DOHH2 (cell line): Measurements from ENCODE around the gene PAPPA.

Experiments
- H3F3A ChIP-seq: fragments of 200-600 bp; sonication (generic), shearing (Covaris generic); 2 replicates; pipeline ENCODE4 v1.6.0; 2016; ENCODE audit warnings: antibody characterized with exemption, mild to moderate bottlenecking; ENCODE audit not compliant: control insufficient read depth, insufficient read depth
- H3K27ac ChIP-seq: fragments of 200-600 bp; sonication (generic); 2 replicates; pipeline ENCODE4 v1.5.1; 2014; ENCODE audit warnings: low read depth, mild to moderate bottlenecking, low read length, moderate library complexity
- H3K27me3 ChIP-seq: fragments of 200-600 bp; sonication (generic); 2 replicates; pipeline ENCODE4 v1.6.1; 2014; ENCODE audit warnings: mild to moderate bottlenecking, low read length, mixed read lengths; ENCODE audit not compliant: control insufficient read depth
- H3K36me3 ChIP-seq: fragments of 200-600 bp; sonication (generic); 2 replicates; pipeline ENCODE4 v1.6.1; 2014; ENCODE audit warnings: mild to moderate bottlenecking, low read length, moderate library complexity, mixed read lengths; ENCODE audit not compliant: control insufficient read depth
- H3K4me1 ChIP-seq: fragments of 200-600 bp; sonication (generic); 2 replicates; pipeline ENCODE4 v1.6.1; 2014; ENCODE audit warnings: mild to moderate bottlenecking, low read length, mixed read lengths; ENCODE audit not compliant: control insufficient read depth
- H3K4me2 ChIP-seq: fragments of 200-600 bp; sonication (generic); 2 replicates; pipeline ENCODE4 v1.6.0; 2014; ENCODE audit warnings: mild to moderate bottlenecking, low read length, moderate library complexity
- H3K4me3 ChIP-seq: fragments of 200-600 bp; sonication (generic); 2 replicates; pipeline ENCODE4 v1.5.1; 2014; ENCODE audit warnings: mild to moderate bottlenecking, low read length, mixed read lengths
- H3K79me2 ChIP-seq: fragments of 200-600 bp; sonication (generic); 2 replicates; pipeline ENCODE4 v1.6.1; 2014; ENCODE audit warnings: mild to moderate bottlenecking, low read length, mixed read lengths; ENCODE audit not compliant: control insufficient read depth
- H3K9me2 ChIP-seq: fragments of 200-600 bp; sonication (generic); replicated peaks from 2 replicates; pipeline ENCODE4 v1.6.1; 2014; ENCODE audit warnings: mild to moderate bottlenecking, low read length, mixed read lengths; ENCODE audit not compliant: control insufficient read depth
- H3K9me3 ChIP-seq: fragments of 200-600 bp; sonication (generic); 2 replicates; pipeline ENCODE4 v1.6.1; 2014; ENCODE audit warnings: antibody characterized with exemption, low read length, mixed read lengths; ENCODE audit not compliant: control insufficient read depth, insufficient read depth
- H4K20me1 ChIP-seq: fragments of 200-600 bp; sonication (generic); 2 replicates; pipeline ENCODE4 v1.6.0; 2014; ENCODE audit warnings: low read depth, mild to moderate bottlenecking, antibody characterized with exemption, low read length, moderate library complexity; ENCODE audit not compliant: control insufficient read depth, insufficient read depth
- EZH2phosphoT487 ChIP-seq: fragments of 200-600 bp; sonication (generic); IDR thresholded peaks from 2 replicates; pipeline ENCODE4 v1.6.1; 2017; ENCODE audit warnings: borderline replicate concordance, mild to moderate bottlenecking, antibody characterized with exemption, low read length, moderate library complexity, mixed read lengths
- TF ChIP-seq, protein P1 (sequence below): fragments of 200-600 bp; sonication (generic); IDR thresholded peaks from one replicate; pipeline ENCODE4 v1.5.1; 2014; ENCODE audit warnings: antibody characterized with exemption, mild to moderate bottlenecking, low read depth, low read length; ENCODE audit not compliant: poor library complexity, severe bottlenecking

Gene PAPPA

DNA sequence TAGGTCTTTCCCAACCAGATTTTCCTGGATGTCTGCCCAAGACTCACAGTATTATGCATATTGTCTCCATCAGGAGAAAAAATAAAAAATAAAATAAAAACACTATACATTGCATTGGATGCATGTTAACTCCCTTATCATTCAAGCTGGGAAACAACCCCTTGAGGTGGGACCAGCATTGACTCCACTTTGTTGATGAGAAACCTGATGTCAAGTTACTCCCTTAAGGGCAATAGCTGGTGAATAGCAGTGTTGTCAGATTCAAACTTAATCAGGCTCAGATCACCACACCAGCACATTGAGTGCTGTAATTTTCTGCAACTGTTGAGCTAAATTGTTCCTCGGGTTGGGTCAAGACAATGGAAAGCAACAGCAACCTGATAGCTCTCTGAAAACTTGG, 269.6 kb downstream of the PAPPA start:
- H4K20me1 ChIP-seq: no peaks in the 10 kb centered on the region
- H3K27ac ChIP-seq: no peak overlapping the region
- H3F3A ChIP-seq: no peaks in the 10 kb centered on the region
- no peaks in the 10 kb centered on the region for H3K79me2 ChIP-seq
- H3K9me2 ChIP-seq: no peaks in the 10 kb centered on the region
- TF ChIP-seq, protein P1, sequence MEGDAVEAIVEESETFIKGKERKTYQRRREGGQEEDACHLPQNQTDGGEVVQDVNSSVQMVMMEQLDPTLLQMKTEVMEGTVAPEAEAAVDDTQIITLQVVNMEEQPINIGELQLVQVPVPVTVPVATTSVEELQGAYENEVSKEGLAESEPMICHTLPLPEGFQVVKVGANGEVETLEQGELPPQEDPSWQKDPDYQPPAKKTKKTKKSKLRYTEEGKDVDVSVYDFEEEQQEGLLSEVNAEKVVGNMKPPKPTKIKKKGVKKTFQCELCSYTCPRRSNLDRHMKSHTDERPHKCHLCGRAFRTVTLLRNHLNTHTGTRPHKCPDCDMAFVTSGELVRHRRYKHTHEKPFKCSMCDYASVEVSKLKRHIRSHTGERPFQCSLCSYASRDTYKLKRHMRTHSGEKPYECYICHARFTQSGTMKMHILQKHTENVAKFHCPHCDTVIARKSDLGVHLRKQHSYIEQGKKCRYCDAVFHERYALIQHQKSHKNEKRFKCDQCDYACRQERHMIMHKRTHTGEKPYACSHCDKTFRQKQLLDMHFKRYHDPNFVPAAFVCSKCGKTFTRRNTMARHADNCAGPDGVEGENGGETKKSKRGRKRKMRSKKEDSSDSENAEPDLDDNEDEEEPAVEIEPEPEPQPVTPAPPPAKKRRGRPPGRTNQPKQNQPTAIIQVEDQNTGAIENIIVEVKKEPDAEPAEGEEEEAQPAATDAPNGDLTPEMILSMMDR: no peak
- no peak for TF ChIP-seq EZH2phosphoT487
- no peak overlapping the region for H3K4me2 ChIP-seq
- H3K27me3 ChIP-seq: no peaks in the 10 kb centered on the region
- H3K36me3 ChIP-seq: no peaks in the 10 kb centered on the region
- no peaks in the 10 kb centered on the region for H3K9me3 ChIP-seq
- H3K4me1 ChIP-seq: no peaks in the 10 kb centered on the region
- no peak overlapping the region for H3K4me3 ChIP-seq

DNA sequence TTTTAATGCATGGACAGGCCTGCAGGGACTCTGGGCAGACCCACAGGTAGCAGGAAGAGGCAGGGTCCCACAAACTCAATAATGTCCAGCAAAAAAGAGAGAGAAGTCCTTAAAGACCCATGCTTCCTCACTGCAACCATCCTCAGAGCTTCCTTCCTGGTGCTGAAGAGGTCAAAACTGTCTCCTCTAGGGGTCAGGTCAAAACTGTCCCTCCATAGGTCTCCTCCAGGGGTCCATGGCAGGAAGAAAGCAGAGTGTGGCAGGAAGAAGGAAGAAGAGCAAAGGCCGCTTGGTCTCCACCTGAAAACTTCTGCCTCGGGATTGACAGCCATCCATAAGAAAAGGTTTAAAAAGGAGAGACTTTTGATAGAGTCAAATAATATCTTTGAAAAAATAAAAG, 271.7 kb downstream of the PAPPA start:
- no peaks in the 10 kb centered on the region for H3K9me2 ChIP-seq
- no peaks in the 10 kb centered on the region for H3K9me3 ChIP-seq
- H3F3A ChIP-seq: no peaks in the 10 kb centered on the region
- no peaks in the 10 kb centered on the region for H3K36me3 ChIP-seq
- TF ChIP-seq, protein P1: no peak
- TF ChIP-seq EZH2phosphoT487: no peak
- H3K4me1 ChIP-seq: no peaks in the 10 kb centered on the region
- H4K20me1 ChIP-seq: no peaks in the 10 kb centered on the region
- no peaks in the 10 kb centered on the region for H3K79me2 ChIP-seq
- no peaks in the 10 kb centered on the region for H3K27me3 ChIP-seq
- H3K27ac ChIP-seq: no peak overlapping the region
- H3K4me3 ChIP-seq: no peak overlapping the region
- no peak overlapping the region for H3K4me2 ChIP-seq

DNA sequence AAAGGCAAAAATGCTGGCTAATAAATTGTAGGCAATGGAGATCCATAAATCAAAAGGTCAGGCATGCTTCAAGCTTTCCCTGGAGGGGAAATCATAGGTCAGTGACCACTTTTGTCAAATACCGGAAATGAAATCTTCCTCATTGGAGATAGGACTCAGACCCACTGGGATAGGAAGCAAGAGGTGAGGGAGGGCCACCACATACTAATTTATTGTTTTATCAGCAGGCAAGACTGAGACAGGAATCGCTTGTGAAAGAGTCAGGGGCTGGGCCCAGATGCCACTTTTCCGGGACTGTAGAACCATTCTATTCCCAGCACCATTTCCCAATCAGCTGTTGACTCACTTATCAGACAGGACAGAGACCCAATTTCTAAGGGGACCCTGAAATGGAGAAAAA, 277.3 kb downstream of the PAPPA start:
- no peaks in the 10 kb centered on the region for H3K36me3 ChIP-seq
- TF ChIP-seq, protein P1: no peak
- TF ChIP-seq EZH2phosphoT487: no peak

DNA sequence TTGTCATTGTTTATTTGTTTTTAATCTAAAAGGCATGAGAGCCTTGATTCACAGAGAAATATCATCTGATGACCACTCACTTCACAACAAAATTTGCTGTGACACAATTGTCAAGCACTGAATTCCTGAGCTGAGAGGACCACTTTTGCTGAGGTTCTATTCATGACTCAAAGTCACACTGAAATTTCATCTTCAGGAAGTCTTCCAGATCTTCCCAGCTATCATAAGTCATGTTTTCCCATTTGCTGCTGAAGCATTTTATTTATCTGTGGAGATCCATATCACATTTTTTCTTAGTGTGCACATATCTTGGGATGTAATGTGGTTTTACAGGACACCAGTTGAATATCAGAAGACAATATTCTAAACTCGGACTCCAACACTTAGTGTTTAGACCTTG, 278.5 kb downstream of the PAPPA start:
- no peaks in the 10 kb centered on the region for H4K20me1 ChIP-seq
- TF ChIP-seq EZH2phosphoT487: no peak
- TF ChIP-seq, protein P1: no peak

More for the DNA sequence above, 277.3 kb downstream of the PAPPA start:
- Histone ChIP-seq H3K79me2 (no peaks in the 10 kb centered on the region), H4K20me1 (no peaks in the 10 kb centered on the region), H3K4me2 (no peak overlapping the region), H3K4me3 (no peak overlapping the region), H3K4me1 (no peaks in the 10 kb centered on the region), H3K27ac (no peak overlapping the region), H3K9me2 (no peaks in the 10 kb centered on the region), H3K9me3 (no peaks in the 10 kb centered on the region), H3F3A (no peaks in the 10 kb centered on the region), H3K27me3 (no peaks in the 10 kb centered on the region)

More for the DNA sequence above, 278.5 kb downstream of the PAPPA start:
- no peaks in the 10 kb centered on the region for H3K36me3 ChIP-seq
- H3K4me1 ChIP-seq: no peaks in the 10 kb centered on the region
- no peak overlapping the region for H3K4me3 ChIP-seq
- no peak overlapping the region for H3K4me2 ChIP-seq
- no peaks in the 10 kb centered on the region for H3K79me2 ChIP-seq
- H3K27ac ChIP-seq: no peak overlapping the region
- H3K9me2 ChIP-seq: no peaks in the 10 kb centered on the region
- no peaks in the 10 kb centered on the region for H3K27me3 ChIP-seq
- H3K9me3 ChIP-seq: no peaks in the 10 kb centered on the region
- H3F3A ChIP-seq: no peaks in the 10 kb centered on the region
